HG03045 (cell line): ENCODE results near the gene ABCB11.
A peak's percentile ranks its signal among the peaks of the same experiment; 100 is the strongest.

ENCODE experiments used
- ATAC-seq: cut with Tn5 transposase; IDR thresholded peaks from one replicate; pipeline ENCODE4 v1.9.1; 2021; ENCODE audit warnings: mild to moderate bottlenecking, moderate library complexity; ENCODE audit not compliant: unreplicated experiment

ABCB11 gene

DNA sequence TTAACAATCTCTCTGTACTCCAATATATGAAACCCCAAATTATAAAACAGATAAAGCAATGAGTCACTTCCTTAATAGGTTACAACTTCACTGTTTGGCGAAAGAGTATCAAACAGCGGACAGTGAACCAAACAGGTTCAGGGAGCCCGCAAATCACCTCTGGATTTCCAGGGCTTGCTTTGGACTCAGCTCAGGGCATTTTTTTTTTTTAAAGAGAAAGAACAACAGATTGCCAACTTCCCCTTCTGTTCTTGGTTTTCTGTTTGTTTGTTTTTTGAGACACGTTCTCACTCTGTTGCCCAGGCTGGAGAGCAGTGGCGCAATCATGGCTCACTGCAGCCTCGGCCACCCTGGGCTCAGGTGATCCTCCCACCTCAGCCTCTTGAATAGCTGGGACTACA, 52.7 kb downstream of the ABCB11 start:
- no peak for ATAC-seq

- no peak for ATAC-seq
Observed at GRCh38 chr2:168977608-168978007, 53.5 kb downstream of the ABCB11 start.

DNA sequence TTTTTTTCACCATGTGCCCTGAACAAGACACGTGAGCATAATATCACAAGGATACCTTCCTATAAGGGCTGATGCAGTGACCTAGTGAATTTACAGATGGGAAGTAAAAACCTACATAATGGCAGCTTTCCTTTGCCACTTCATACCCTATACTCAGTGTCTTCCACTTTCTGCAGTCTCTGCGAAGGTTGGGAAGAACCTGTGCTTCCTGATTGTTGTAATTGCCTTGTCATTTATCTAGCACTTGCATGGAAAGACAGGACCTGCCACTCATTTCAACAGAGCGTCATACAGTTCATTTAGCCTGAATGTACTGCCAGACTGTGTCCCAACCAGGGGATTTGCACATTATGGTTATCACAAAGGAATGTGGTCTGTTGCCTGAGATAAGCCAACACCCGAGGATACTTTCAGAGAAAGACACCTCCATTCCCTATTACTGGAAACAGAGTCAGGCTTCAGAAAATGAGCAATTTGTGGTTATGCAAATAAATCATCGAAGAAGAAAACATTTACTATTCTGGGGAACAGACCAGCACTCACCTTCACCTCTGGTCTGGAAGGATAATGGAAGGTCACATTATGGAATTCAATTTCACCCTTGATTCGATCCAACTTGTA, 55.0 kb downstream of the ABCB11 start:
- no peak for ATAC-seq

DNA sequence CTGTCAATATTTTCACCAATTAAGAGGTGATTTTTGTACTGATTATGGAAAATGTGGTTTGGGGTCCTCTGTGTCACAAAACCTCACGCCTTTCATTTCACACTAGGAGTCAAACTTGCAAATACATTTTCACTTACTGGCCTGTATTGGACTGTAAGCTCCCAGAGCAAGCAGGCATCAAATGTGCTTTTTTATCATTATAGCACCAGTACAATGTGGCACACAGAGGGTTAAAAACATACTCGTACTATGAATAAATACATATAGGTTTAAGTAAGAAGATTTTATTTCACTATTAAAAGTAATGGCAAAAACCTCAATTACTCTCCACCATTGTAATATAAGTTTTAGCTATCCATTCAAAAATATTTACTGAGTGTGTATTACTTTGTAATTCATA, 56.7 kb downstream of the ABCB11 start:
- no peak for ATAC-seq

DNA sequence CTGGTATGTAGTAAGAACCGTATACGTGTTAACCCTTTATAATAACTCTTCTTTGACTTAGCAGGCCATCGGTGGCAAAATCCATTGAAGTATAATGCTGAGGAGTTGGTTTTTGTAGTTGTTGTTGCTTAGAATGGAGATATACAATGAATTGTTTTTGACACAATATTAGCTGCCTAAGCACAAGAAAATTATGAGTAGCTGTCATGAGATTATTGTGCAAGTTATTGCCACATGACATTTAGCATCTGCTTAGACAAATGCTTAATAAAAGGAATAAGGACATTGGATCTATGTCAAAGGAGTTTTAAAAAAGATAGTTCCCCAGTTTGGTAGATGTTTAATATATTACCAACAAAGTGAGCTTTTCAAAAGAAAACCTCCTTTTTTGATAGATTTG, 59.9 kb downstream of the ABCB11 start:
- ATAC-seq = no peak

DNA sequence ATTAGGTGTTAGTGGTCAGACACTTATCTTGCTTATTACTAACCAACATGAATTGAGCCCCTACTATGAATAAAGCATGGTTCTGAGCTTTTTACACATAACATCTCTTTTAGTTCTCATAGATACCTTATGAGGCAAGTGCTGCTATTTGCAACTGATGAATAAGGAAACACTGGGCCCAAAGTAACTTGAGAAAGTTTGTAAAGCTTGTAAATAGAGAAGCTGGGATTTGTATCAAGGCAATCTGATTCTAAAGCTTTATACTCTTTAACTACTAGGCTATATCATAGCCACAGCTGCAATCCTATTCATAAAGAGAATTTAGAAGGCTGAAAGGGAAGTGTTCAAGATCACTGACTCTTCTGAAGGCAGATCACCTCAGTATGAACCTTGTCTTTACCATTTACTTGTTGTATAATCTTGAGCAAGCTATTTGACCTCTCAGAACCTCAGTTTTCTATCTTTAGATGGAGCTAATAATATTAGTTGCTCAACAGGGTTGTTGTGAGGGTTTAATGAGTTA, 60.4 kb downstream of the ABCB11 start:
- no peak for ATAC-seq

- no peak for ATAC-seq
Observed at GRCh38 chr2:168969865-168970264, 61.3 kb downstream of the ABCB11 start.

DNA sequence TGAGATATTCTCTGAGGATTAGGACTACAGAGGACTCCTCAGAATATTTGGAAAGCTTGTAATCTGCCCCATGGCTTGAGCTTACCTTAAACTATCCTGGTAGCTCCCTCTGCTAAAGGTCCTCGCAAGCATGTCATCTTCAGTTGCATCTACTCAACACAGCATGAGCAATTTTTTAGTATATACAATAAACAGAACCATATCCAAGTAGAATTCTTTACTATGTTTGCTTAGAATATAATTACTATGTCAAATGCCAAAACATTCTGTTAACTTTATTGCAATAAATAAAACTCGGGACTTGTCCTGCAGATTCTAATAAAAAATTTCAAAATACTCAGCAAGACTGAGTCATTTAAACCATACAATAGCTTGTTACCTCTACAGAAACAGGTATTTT, 62.8 kb downstream of the ABCB11 start:
- ATAC-seq = no peak

DNA sequence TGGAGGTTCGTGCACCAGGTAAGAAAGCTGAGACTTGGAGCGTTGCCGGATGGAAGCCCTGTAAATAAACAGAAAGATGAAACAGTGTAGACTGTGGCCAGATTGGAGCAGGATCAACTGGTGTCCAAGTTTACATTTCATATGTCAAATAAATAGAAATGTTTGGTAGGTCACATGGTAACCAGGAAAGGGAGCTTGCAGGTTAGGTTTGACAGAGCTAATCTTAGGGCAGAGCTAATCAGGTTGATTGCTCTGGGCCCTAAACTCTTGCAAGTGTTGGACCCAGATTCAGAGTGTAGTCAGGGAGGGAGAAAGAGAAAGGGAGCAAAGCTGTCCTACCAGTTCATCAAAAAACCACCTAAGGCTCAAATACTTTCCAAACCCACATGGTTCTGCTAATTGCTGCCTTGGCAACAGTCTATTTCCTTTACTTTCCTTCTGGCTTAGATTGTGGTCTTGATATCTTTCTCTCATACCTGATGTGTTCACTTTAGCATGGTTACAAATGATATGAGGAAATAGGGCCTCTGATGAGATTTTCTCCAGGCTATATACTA, 66.8 kb downstream of the ABCB11 start:
- ATAC-seq = no peak

- ATAC-seq = no peak
Observed at GRCh38 chr2:168962636-168963035, 68.5 kb downstream of the ABCB11 start.

DNA sequence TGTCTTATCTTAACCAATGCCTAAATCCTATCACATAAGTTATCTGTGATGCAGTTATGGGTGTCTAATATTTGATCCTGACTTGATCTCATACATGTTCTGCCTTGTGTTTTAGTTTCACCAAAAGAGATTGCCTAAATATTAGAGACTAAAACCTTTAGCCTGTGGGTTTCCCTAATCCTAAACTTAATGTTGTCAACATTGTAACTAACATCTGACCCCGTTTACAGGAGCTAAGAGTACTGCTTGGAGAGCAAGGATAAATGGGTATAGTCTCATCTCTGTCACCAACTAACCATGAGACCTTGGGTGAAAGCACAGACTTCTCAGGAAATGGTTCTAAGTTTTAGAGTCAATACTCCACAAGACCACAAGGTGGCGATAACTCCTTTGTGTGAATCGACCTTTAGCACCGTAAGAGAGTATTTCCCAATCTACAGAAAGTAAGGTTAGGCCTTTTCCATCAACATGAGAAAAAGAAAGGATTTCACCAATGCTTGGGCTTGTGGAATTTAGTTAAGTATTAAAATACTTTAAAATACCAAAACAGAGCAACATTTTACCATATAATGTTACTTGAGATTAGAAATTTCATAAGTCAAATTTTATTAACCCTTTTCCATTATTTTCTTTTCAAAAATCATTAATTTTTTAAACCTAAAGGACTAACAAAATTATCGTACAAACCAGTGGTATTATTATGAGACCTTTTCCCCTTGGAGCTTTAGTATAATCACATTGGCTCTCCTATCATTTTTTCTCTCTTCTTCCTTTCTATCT, 69.5 kb downstream of the ABCB11 start:
- ATAC-seq = peak; percentile 87

DNA sequence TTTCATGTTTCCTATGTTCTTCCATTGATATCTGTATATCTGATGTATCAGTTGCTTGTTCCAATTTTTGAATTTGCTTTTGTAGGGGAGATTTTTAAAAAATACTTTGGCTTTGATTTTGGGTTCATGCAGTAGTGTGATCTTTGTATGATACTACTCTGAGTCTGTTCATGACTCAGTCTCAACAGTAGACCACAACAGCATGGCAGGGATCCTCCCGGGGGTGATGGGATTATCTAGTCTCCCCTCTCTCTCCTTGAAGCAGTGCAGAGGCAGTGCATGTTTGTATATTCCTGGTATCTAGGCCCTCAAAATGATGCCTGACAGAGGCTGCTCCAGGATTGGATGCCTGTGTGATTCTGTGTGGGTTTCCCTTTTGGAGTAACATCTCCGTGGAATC, 74.7 kb downstream of the ABCB11 start:
- no peak for ATAC-seq

DNA sequence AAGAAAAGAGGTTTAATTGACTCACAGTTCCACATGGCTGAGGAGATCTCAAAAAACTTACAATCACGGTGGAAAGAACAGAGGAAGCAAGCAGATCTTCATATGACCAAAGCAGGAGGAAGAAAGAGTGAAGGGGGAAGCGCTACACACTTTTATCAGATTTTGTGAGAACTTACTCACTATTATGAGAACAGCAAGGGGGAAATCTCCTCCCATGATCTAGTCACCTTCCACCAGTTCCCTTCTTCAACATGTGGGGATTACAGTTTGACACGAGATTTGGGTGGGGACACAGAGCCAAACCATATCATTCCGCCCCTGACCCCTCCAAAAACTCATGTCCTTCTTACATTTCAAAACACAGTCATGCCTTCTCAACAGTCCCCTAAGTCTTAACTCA, 75.8 kb downstream of the ABCB11 start:
- no peak for ATAC-seq

- ATAC-seq = no peak
Observed at GRCh38 chr2:168954256-168954655, 76.9 kb downstream of the ABCB11 start.

GRCh38 chr2:168952424-168952823, 78.7 kb downstream of the ABCB11 start:
- no peak for ATAC-seq

GRCh38 chr2:168951871-168952270, 79.3 kb downstream of the ABCB11 start:
- no peak for ATAC-seq

DNA sequence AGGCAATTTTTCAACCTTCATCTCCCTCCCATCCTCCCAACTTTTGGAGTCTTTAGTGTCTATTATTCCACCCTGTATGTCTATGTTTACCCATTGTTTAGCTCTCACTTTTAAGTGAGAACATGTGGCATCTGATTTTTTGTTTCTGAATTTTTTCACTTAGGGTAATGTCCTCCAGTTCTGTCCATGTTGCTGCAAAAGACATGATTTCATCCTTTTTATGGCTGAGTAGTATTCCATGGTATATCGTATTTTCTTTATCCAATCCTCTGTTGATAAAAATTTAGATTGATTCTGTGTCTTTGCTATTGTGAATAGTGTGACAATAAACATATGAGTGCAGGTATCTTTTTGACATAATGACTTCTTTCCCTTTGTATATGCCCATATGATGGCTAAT, 81.8 kb downstream of the ABCB11 start:
- no peak for ATAC-seq

DNA sequence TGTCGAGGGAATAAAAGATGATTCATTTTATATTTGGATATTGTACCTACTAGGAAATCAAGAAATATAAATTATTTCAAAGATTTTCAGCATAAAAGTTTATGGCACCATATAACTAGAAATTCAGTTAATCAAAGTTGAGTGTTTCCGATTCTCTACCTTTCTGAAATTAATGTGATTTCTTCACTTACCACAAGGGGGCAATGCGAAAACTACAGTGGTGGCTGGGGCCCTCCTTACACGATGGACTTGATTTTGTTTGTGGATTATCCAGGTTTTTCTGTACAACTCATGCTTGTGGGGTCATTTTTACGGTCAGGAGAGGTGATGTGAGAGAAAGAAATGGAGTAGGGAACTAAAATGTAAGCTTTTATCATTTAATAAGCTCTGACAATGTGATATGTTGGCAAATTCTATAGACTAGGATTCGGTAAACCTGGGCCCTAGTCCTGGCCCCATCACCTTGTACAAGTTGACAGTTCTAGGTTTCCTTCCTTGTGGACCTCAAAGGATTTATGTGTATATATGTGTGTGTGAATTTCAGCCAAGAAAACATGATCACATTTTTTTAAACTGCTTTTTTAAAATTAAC, 82.4 kb downstream of the ABCB11 start:
- ATAC-seq = no peak

- no peak for ATAC-seq
Observed at GRCh38 chr2:168945508-168945907, 85.6 kb downstream of the ABCB11 start.

DNA sequence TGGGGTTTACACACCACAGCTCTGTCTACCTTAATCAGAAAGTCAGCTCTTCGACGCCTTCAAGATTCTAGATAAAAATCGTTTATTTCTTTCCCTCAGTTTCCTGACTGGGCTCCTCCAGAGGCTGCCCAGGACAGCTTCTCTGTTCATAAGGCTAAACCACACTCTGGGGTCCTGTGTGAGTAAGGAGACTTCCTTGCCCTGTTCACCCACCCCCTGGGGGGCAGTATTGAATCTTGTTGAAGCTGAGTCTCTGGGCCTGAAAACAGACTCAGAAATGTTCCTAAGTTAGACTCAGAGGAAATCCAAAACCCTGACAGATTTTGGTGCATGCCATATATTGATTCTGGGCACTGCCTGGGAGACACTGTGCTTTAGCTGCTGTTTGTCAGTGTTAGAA, 87.1 kb downstream of the ABCB11 start:
- no peak for ATAC-seq

DNA sequence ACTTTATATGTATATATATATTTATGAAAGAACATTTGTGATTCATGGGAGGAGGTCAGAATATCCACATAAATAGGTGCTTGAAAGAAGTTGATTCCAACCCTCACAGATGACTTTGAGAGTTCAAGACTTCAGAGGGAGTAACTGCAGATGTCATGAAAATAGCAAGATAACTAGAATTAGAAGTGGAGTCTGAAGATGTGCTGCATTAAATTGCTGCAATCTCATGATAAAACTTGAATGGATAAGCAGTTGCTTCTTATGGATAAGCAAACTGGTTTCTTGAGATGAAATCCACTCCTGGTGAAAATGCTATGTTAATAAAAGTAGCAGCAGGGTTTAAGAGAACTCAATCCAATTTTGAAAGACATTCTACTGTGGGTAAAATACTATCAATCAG, 89.8 kb downstream of the ABCB11 start:
- ATAC-seq = no peak

DNA sequence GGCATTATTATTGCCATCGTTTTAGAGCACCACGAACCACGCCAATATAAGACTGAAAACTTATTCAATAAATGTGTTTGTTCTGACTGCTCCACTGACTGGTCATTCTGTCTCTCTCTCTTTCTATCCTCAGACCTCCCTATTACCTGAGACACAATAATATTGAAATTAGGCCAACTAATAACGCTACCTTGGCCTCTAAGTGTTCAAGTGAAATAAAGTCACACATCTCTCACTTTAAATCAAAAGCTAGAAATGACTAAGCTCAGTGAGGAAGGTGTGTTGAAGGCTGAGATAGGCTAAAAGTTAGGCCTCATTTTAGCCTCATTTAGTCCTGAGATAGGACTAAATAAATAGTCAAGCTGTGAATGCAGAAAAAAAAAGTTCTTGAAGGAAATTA, 91.2 kb downstream of the ABCB11 start:
- peak; percentile 62 for ATAC-seq
